HCT116 (cell line): Measurements from ENCODE around the gene MINDY4. TPM values are rescaled to one million over a fixed set of nuclear protein-coding genes. Genes with fewer than 3 reads are reported as not detected.

Experiments used
- ATAC-seq: fragments of 200-7000 bp; cut with Tn5 transposase; 2 replicates; pipeline ENCODE4 v1.9.1; 2020; ENCODE audit warnings: mild to moderate bottlenecking, moderate library complexity
- BruUV-seq: library from RNA; stranded (reverse); fragments of 400-500 nt; replicated peaks from 2 replicates; lab custom pipeline; 2021; lab: Mats Ljungman, UMichigan
- CTCF ChIA-PET: fragments of 300-600 bp; sonication (Branson Sonifier 250); formaldehyde crosslinking; loops from one replicate; lab custom pipeline; 2021; ENCODE audit warnings: antibody characterized with exemption; lab: Charles Lee
- POLR2A ChIA-PET: fragments of 300-600, 350-600 bp; sonication (Branson Sonifier 250); formaldehyde crosslinking; loops from one replicate; lab custom pipeline; 2021; ENCODE audit warnings: antibody characterized with exemption; lab: Charles Lee
- RAD21 ChIA-PET, 2 experiments: fragments of 300-600 bp; sonication (Branson Sonifier 250); formaldehyde crosslinking; loops; one replicate each; lab custom pipeline; 2023; ENCODE audit warnings: low total read pairs in 2 of 2; ENCODE audit not compliant: uncharacterized antibody in 2 of 2, unreplicated experiment in 2 of 2, low non-redundant PET in 1 of 2; lab: Charles Lee
- DNase-seq: peaks from one replicate; pipeline ENCODE4 v3.0.0-alpha.2; 2010; ENCODE audit warnings: low read depth, low spot score
- H2AFZ ChIP-seq: fragments of 200-600 bp; shearing (Covaris generic), sonication (generic); 2 replicates; pipeline ENCODE4 v1.6.1; 2017; ENCODE audit warnings: low read depth, mixed run types, mixed read lengths, antibody characterized with exemption, low read length; ENCODE audit not compliant: poor library complexity, severe bottlenecking
- H3K27ac ChIP-seq: 2 replicates; pipeline ENCODE4 v1.5.1; 2012; ENCODE audit warnings: low read depth, low read length
- H3K27me3 ChIP-seq: fragments of 200-600 bp; sonication (generic); 2 replicates; pipeline ENCODE4 v1.6.1; 2016; ENCODE audit warnings: mixed run types, low read length, mixed read lengths; ENCODE audit not compliant: insufficient read depth
- H3K36me3 ChIP-seq, 2 experiments: fragments of 200-500 bp in 1 of 2; fragments of 200-600 bp in 1 of 2; sonication (Bioruptor generic) in 1 of 2; sonication (generic) in 1 of 2; 2 replicates each; pipeline versions ENCODE4 v1.5.1 to v1.6.1; 2014 to 2016; ENCODE audit warnings: low read length in 2 of 2, inconsistent platforms in 1 of 2, mixed read lengths in 1 of 2, mixed run types in 1 of 2; ENCODE audit not compliant: insufficient read depth in 2 of 2, control insufficient read depth in 1 of 2
- H3K4me1 ChIP-seq, 2 experiments: fragments of 200-600 bp in 1 of 2; sonication (generic) in 1 of 2; 2 replicates each; pipeline versions ENCODE4 v1.5.1 to v1.6.1; 2012 to 2017; ENCODE audit warnings: low read length in 2 of 2, inconsistent platforms in 1 of 2, mild to moderate bottlenecking in 1 of 2, mixed read lengths in 1 of 2, mixed run types in 1 of 2, moderate library complexity in 1 of 2; ENCODE audit not compliant: insufficient read depth in 2 of 2, control insufficient read depth in 1 of 2
- H3K4me2 ChIP-seq: fragments of 200-600 bp; sonication (generic); 2 replicates; pipeline ENCODE4 v1.6.1; 2017; ENCODE audit warnings: mixed run types, low read length, mixed read lengths
- H3K4me3 ChIP-seq, 2 experiments: fragments of 200-600 bp in 1 of 2; sonication (generic) in 1 of 2; replicated peaks in 1 of 2; 2 replicates each; pipeline ENCODE4 v1.5.1; 2011 to 2016; ENCODE audit warnings: low read length in 2 of 2, control low read depth in 1 of 2, low read depth in 1 of 2, mild to moderate bottlenecking in 1 of 2, mixed read lengths in 1 of 2, mixed run types in 1 of 2
- H3K79me2 ChIP-seq: fragments of 200-600 bp; sonication (generic); 2 replicates; pipeline ENCODE4 v1.6.1; 2017; ENCODE audit warnings: mild to moderate bottlenecking, mixed run types, low read length, moderate library complexity, mixed read lengths; ENCODE audit not compliant: insufficient read depth
- H3K9ac ChIP-seq: fragments of 200-600 bp; sonication (generic); 2 replicates; pipeline ENCODE4 v1.6.1; 2016; ENCODE audit warnings: low read length, mixed read lengths
- H3K9me2 ChIP-seq: fragments of 200-600 bp; sonication (generic), shearing (Covaris generic); 2 replicates; pipeline ENCODE4 v1.6.1; 2017; ENCODE audit warnings: mixed run types, mild to moderate bottlenecking, moderate library complexity; ENCODE audit not compliant: insufficient read depth
- H3K9me3 ChIP-seq, 2 experiments: fragments of 200-500 bp in 1 of 2; fragments of 200-600 bp in 1 of 2; sonication (Bioruptor generic) in 1 of 2; sonication (generic) in 1 of 2; 2 replicates each; pipeline ENCODE4 v1.6.1; 2014 to 2017; ENCODE audit warnings: low read length in 2 of 2, mixed read lengths in 2 of 2, inconsistent platforms in 1 of 2, low read depth in 1 of 2, mild to moderate bottlenecking in 1 of 2, mixed run types in 1 of 2, moderate library complexity in 1 of 2; ENCODE audit not compliant: control insufficient read depth in 1 of 2, insufficient read depth in 1 of 2
- H4K20me1 ChIP-seq: fragments of 200-600 bp; sonication (generic), shearing (Covaris generic); 2 replicates; pipeline ENCODE4 v1.6.1; 2017; ENCODE audit warnings: mixed run types, mild to moderate bottlenecking, moderate library complexity; ENCODE audit not compliant: insufficient read depth
- CBX3 ChIP-seq: IDR thresholded peaks from 2 replicates; pipeline ENCODE4 v1.6.1; 2012; ENCODE audit warnings: low read depth
- EGR1 ChIP-seq: IDR thresholded peaks from 2 replicates; pipeline ENCODE4 v1.6.1; 2012; ENCODE audit warnings: low read depth
- FOSL1 ChIP-seq: IDR thresholded peaks from 2 replicates; pipeline ENCODE4 v1.6.1; 2012; ENCODE audit warnings: low read depth
- JUND ChIP-seq: IDR thresholded peaks from 2 replicates; pipeline ENCODE4 v1.6.1; 2012
- POLR2A ChIP-seq: IDR thresholded peaks from 2 replicates; pipeline ENCODE4 v1.7.0; 2011; ENCODE audit warnings: borderline replicate concordance; ENCODE audit not compliant: insufficient read depth, insufficient read length; ENCODE audit errors: extremely low read depth
- RAD21 ChIP-seq: IDR thresholded peaks from 2 replicates; pipeline ENCODE4 v1.6.1; 2012; ENCODE audit warnings: low read depth, mild to moderate bottlenecking
- SP1 ChIP-seq: IDR thresholded peaks from 2 replicates; pipeline ENCODE4 v1.6.1; 2012; ENCODE audit warnings: low read depth
- ZFX ChIP-seq: fragments of 450-650 bp; IDR thresholded peaks from 2 replicates; pipeline ENCODE4 v1.6.1; 2017
- intact Hi-C: fragments of 100-400 bp; cut with micrococcal nuclease; formaldehyde crosslinking; loops from 2 replicates; pipeline ENCODE4 v1.10.0; 2022
- total RNA-seq: library from RNA; stranded (reverse); gene quantifications from one replicate; pipeline ENCODE4 v1.2.1, GENCODE V29; 2021; ENCODE audit not compliant: unreplicated experiment
- TF ChIP-seq, protein P1 (sequence below), 3 experiments: fragments of 200-600 bp in 1 of 3; sonication (generic) in 1 of 3; IDR thresholded peaks in 2 of 3; conservative IDR thresholded peaks in 1 of 3; 2 replicates each; pipeline ENCODE4 v1.5.1; 2012 to 2017; ENCODE audit warnings: low read depth in 2 of 3, low read length in 2 of 3, antibody characterized with exemption in 1 of 3, borderline replicate concordance in 1 of 3, control low read depth in 1 of 3, mild to moderate bottlenecking in 1 of 3, mixed read lengths in 1 of 3, mixed run types in 1 of 3, moderate library complexity in 1 of 3; ENCODE audit not compliant: insufficient read depth in 1 of 3
- TF ChIP-seq, protein P2 (sequence below): IDR thresholded peaks from 2 replicates; pipeline ENCODE4 v1.6.1; 2012
- TF ChIP-seq, protein P3 (sequence below): IDR thresholded peaks from 2 replicates; pipeline ENCODE4 v1.6.1; 2011; ENCODE audit warnings: mild to moderate bottlenecking, low read length, moderate library complexity; ENCODE audit not compliant: insufficient replicate concordance; ENCODE audit errors: extremely low read depth

MINDY4 gene
- total RNA-seq, 1 experiment from 2014 or later, result 6.1 TPM

DNA sequence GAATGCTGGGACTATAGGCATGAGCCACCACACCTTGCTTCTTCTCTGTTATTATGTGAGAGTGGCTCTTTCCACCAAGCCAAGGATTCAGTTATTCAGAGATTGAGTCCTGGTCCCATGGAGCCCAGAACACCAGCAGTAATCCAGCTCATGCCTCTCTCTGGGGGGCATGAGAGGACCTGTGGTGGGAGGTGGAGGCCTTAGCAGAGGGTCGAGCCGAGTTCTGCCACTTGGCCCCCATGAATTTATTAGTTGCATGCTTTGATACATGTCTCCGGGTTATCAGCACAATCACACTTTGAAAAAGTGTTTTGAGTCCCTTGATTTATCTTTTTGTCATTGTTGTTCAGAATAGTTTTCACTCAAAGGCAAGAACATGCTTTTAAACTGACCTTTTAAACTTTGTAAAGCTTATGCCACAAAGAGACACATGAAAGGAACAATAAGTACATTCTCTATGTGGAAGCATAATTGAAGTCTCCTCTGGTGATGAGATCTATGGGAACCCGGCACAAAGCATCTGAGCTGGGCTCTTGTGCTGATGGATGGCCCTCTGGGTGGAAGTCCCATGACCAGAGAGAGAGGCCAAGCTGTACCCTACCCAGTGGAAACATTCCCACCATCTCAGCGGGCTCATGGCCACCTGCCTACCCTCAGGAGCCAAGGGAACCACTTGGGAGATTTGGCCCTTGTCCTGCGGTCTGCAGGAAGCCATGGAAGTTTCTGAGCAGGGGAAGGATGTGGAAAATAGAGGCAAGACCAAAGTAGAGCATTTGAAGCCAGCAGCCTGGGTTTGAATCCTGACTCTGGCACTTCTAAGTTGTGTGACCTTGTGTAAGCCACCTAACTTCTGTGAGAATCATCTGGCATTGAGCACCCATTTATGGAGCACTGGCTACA lies 53.9 kb downstream of the MINDY4 start:
- no peaks in the 10 kb centered on the region for H3K79me2 ChIP-seq
- H4K20me1 ChIP-seq, result no peaks in the 10 kb centered on the region
- no peak overlapping the region for H2AFZ ChIP-seq
- H3K9me2 ChIP-seq, result no peaks in the 10 kb centered on the region
- H3K9ac ChIP-seq, result no peak overlapping the region
- no peaks in the 10 kb centered on the region for H3K27me3 ChIP-seq
- ChIA-PET POLR2A (no interaction called here), CTCF (no interaction called here), RAD21 (no interaction called here)
- no TSS peak for BruUV-seq
- DNase-seq (no peak), ATAC-seq (no peak)
- H3K4me1 ChIP-seq, result no peaks in the 10 kb centered on the region
- TF ChIP-seq RAD21, result no peak
- no peak for TF ChIP-seq EGR1
- TF ChIP-seq, protein P1, sequence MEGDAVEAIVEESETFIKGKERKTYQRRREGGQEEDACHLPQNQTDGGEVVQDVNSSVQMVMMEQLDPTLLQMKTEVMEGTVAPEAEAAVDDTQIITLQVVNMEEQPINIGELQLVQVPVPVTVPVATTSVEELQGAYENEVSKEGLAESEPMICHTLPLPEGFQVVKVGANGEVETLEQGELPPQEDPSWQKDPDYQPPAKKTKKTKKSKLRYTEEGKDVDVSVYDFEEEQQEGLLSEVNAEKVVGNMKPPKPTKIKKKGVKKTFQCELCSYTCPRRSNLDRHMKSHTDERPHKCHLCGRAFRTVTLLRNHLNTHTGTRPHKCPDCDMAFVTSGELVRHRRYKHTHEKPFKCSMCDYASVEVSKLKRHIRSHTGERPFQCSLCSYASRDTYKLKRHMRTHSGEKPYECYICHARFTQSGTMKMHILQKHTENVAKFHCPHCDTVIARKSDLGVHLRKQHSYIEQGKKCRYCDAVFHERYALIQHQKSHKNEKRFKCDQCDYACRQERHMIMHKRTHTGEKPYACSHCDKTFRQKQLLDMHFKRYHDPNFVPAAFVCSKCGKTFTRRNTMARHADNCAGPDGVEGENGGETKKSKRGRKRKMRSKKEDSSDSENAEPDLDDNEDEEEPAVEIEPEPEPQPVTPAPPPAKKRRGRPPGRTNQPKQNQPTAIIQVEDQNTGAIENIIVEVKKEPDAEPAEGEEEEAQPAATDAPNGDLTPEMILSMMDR (IDR thresholded peaks at IDR 0.05 in 2 of 3, conservative IDR thresholded peaks at IDR 0.05 in 1 of 3; ENCODE audit: borderline replicate concordance in 1 of 3, insufficient read depth in 1 of 3, low read depth in 2 of 3, low read length in 2 of 3), result no peak
- TF ChIP-seq, protein P2, sequence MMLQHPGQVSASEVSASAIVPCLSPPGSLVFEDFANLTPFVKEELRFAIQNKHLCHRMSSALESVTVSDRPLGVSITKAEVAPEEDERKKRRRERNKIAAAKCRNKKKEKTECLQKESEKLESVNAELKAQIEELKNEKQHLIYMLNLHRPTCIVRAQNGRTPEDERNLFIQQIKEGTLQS, result no peak
- no peak for TF ChIP-seq CBX3
- no peak for TF ChIP-seq SP1
- TF ChIP-seq POLR2A, result no peak
- TF ChIP-seq, protein P3, sequence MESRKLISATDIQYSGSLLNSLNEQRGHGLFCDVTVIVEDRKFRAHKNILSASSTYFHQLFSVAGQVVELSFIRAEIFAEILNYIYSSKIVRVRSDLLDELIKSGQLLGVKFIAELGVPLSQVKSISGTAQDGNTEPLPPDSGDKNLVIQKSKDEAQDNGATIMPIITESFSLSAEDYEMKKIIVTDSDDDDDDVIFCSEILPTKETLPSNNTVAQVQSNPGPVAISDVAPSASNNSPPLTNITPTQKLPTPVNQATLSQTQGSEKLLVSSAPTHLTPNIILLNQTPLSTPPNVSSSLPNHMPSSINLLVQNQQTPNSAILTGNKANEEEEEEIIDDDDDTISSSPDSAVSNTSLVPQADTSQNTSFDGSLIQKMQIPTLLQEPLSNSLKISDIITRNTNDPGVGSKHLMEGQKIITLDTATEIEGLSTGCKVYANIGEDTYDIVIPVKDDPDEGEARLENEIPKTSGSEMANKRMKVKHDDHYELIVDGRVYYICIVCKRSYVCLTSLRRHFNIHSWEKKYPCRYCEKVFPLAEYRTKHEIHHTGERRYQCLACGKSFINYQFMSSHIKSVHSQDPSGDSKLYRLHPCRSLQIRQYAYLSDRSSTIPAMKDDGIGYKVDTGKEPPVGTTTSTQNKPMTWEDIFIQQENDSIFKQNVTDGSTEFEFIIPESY, result no peak
- TF ChIP-seq ZFX, result no peak
- no peak for TF ChIP-seq JUND
- TF ChIP-seq FOSL1, result no peak
- no peak overlapping the region for H3K27ac ChIP-seq
- H3K4me3 ChIP-seq, result no peak overlapping the region
- H3K4me2 ChIP-seq, result no peak overlapping the region
- no peaks in the 10 kb centered on the region for H3K9me3 ChIP-seq
- H3K36me3 ChIP-seq, result no peaks in the 10 kb centered on the region
- intact Hi-C loops, result no loop called here
